ENCODE data around the gene CKM. TPM values are rescaled to one million over a fixed set of nuclear protein-coding genes. Genes with fewer than 3 reads are reported as not detected.

The CKM gene
- total and polyA plus RNA-seq, 2 of the 4 experiments (the other 2 are of a cell fraction): not detected

DNA sequence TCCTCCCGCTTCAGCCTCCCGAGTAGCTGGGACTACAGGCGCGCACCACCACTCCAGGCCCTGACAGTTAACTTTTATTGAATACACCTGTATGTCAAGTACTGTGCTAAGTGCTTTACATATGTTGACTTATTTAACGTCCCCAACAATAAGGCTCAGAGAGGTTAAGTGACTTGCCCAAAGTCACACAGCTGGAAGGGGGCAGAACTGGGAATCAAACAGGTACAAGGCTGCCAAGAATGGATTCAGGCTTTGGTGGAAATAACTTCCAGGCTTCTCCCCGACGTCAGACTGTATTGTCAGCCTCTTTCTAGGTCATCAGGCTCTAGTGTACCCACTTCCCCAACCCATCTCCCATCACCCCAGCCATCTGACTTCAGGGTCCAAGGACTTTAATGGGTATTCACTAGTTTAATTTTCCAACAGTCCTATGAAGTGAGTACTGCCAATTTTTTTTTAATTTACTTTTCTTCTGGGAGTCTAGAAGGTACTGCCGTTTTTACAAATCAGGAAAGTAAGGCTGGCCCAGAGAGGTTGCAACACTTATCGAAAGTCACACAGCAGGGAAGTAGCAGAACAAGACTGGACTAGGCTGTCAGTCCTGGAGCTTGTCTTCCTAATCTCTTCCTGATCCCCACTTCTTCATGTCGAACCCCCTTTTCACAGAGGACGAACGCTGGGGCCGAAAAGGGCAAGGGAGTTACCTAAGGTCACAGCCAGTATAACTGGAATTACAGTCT, 4.9 kb upstream of the CKM start:
- Histone ChIP-seq H3K36me3 (ENCODE audit: control insufficient read depth, insufficient read depth, low read length) (no peaks in the 10 kb centered on the region), H3K4me2 (ENCODE audit: low read depth, low read length) (no peak overlapping the region), H3K4me3 (ENCODE audit: insufficient read depth, low read depth, low read length) (no peak overlapping the region), H4K20me1 (ENCODE audit: insufficient read depth, low read length) (no peaks in the 10 kb centered on the region), H3K56ac (ENCODE audit: extremely low read depth, insufficient read depth, low read length) (no peak overlapping the region), H2BK20ac (ENCODE audit: low read depth, low read length) (no peak overlapping the region), H3K14ac (replicated peaks; ENCODE audit: low read depth, low read length) (no peak overlapping the region), H3K4ac (ENCODE audit: low read depth, low read length) (no peak overlapping the region), H3K27me3 (ENCODE audit: control insufficient read depth, insufficient read depth, low read length) (peaks cover 17% of the 10 kb centered on the region; the same call in 1 of the 2 replicates), H2AK5ac (ENCODE audit: low read depth, low read length) (no peak overlapping the region), H3K18ac (ENCODE audit: low read depth, low read length) (no peak overlapping the region), H3K9me1 (ENCODE audit: insufficient read depth, low read length) (no peaks in the 10 kb centered on the region), H3K9ac (ENCODE audit: low read depth, low read length) (no peak overlapping the region), H3K27ac (ENCODE audit: insufficient read depth, low read length) (no peak overlapping the region), H3K4me1 (ENCODE audit: control insufficient read depth, insufficient read depth, low read length) (no peaks in the 10 kb centered on the region; the same call in 1 of the 2 replicates), H4K5ac (ENCODE audit: low read depth, low read length) (no peak overlapping the region), H2AFZ (replicated peaks; ENCODE audit: low read length, poor library complexity) (no peak overlapping the region), H4K8ac (ENCODE audit: low read depth in 2 of 2, low read length in 2 of 2) (no peak overlapping the region), H2BK5ac (ENCODE audit: low read depth, low read length, poor library complexity, severe bottlenecking) (no peak overlapping the region), H3K9me3 (ENCODE audit: control insufficient read depth, insufficient read depth, low read length) (no peaks in the 10 kb centered on the region), H4K91ac (ENCODE audit: insufficient read depth, low read depth, low read length) (no peak overlapping the region), H3K79me1 (ENCODE audit: low read depth in 1 of 2, low read length in 2 of 2) (no peaks in the 10 kb centered on the region), H2BK15ac (ENCODE audit: low read depth, low read length) (no peak overlapping the region), H2BK120ac (ENCODE audit: low read depth, low read length) (no peak overlapping the region), H2AK9ac (replicated peaks; ENCODE audit: low read depth, low read length, poor library complexity) (no peak overlapping the region), H3K23ac (ENCODE audit: low read depth, low read length) (no peak overlapping the region)
- TF ChIP-seq RCOR1 (IDR thresholded peaks at IDR 0.05; ENCODE audit: insufficient replicate concordance, low read length): no peak
- TF ChIP-seq NFE2L2 (IDR thresholded peaks at IDR 0.05; ENCODE audit: low read depth, low read length): no peak
- TF ChIP-seq MXI1 (IDR thresholded peaks at IDR 0.05; ENCODE audit: borderline replicate concordance, low read depth, low read length): no peak
- TF ChIP-seq SMC3 (IDR thresholded peaks at IDR 0.05; ENCODE audit: low read depth, low read length): no peak
- TF ChIP-seq, protein P1, sequence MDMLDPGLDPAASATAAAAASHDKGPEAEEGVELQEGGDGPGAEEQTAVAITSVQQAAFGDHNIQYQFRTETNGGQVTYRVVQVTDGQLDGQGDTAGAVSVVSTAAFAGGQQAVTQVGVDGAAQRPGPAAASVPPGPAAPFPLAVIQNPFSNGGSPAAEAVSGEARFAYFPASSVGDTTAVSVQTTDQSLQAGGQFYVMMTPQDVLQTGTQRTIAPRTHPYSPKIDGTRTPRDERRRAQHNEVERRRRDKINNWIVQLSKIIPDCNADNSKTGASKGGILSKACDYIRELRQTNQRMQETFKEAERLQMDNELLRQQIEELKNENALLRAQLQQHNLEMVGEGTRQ (IDR thresholded peaks at IDR 0.05; ENCODE audit: low read depth, low read length): no peak
- TF ChIP-seq CTCF (conservative IDR thresholded peaks at IDR 0.05; ENCODE audit: low read depth, low read length): no peak
- TF ChIP-seq MAZ (IDR thresholded peaks at IDR 0.05; ENCODE audit: borderline replicate concordance, low read depth, low read length): no peak
- TF ChIP-seq BHLHE40 (IDR thresholded peaks at IDR 0.05; ENCODE audit: low read depth, low read length): no peak
- no peak for TF ChIP-seq CHD1 (IDR thresholded peaks at IDR 0.05; ENCODE audit: low read depth, low read length)
- no peak for TF ChIP-seq RFX5 (IDR thresholded peaks at IDR 0.05; ENCODE audit: low read depth, low read length)
- no peak for TF ChIP-seq RAD21 (IDR thresholded peaks at IDR 0.05; ENCODE audit: low read length)
- ChIA-PET POLR2A (ENCODE audit: unreplicated experiment) (interaction anchor here (0.6 kb wide), 1 partner anchor 411 kb away, joined by 6 read pairs; no protein-coding TSS in a partner anchor), CTCF (interaction anchor here (1.2 kb wide), 1 partner anchor 11 kb away, joined by 3 read pairs; no protein-coding TSS in a partner anchor)
- dilution Hi-C loops (cut with HindIII; ENCODE audit: low sequenced_read_pairs, unreplicated experiment): no loop called here
- in situ Hi-C loops (cut with MboI; ENCODE audit: low sequenced_read_pairs): no loop called here
- BruUV-seq (replicated peaks): no TSS peak
- DNase-seq (no peak), ATAC-seq (ENCODE audit: low read depth) (no peak)
- WGBS, 2 experiments (ENCODE audit: extremely low coverage in 2 of 2, insufficient read length in 1 of 2): 49% methylated on average over 6 of the region's 13 CpGs; no CpG with 5 or more reads in 1 of the 2 experiments
- intact Hi-C loops (cut with micrococcal nuclease): no loop called here

Measured in IMR-90 (cell line).